Lower lobe of right lung (tissue), 2 donors: Measurements from ENCODE around the gene CMKLR1. TPM values are rescaled to one million over a fixed set of nuclear protein-coding genes. Genes with fewer than 3 reads are reported as not detected.

Experiments used
- ATAC-seq, 2 donors: fragments of 200-7000 bp; cut with Tn5 transposase; one replicate each; pipeline ENCODE4 v1.9.1; 2020 to 2022; ENCODE audit warnings: mild to moderate bottlenecking in 2 of 2, moderate library complexity in 2 of 2
- DNase-seq: peaks from one replicate; pipeline ENCODE4 v3.0.0-alpha.2; 2020
- H3K27ac ChIP-seq: fragments of 200-600 bp; one replicate; pipeline ENCODE4 v1.8.0; 2022
- H3K27me3 ChIP-seq: fragments of 200-600 bp; one replicate; pipeline ENCODE4 v1.8.0; 2022; ENCODE audit warnings: low read depth
- H3K36me3 ChIP-seq: fragments of 200-600 bp; one replicate; pipeline ENCODE4 v1.8.0; 2022; ENCODE audit warnings: mild to moderate bottlenecking
- H3K4me1 ChIP-seq: fragments of 200-600 bp; one replicate; pipeline ENCODE4 v1.8.0; 2022
- H3K4me3 ChIP-seq: fragments of 200-600 bp; one replicate; pipeline ENCODE4 v1.8.0; 2022; ENCODE audit warnings: mild to moderate bottlenecking
- H3K9me3 ChIP-seq: fragments of 200-600 bp; one replicate; pipeline ENCODE4 v1.8.0; 2022
- CTCF ChIP-seq: fragments of 200-600 bp; IDR thresholded peaks from one replicate; pipeline ENCODE4 v1.8.0; 2022; ENCODE audit warnings: antibody characterized with exemption, mild to moderate bottlenecking
- intact Hi-C: fragments of 100-400 bp; cut with DNase I; formaldehyde crosslinking; loops from one replicate; pipeline ENCODE4 v1.11.0; 2022
- total RNA-seq: library from RNA; stranded (reverse); fragmentation: NEBNext Ultra II Directional; extraction: Animal tissue kit (Norgen Biotek cat#: 25700); gene quantifications from one replicate; pipeline ENCODE4 v1.2.1, GENCODE V29; 2021
- donor health status: DM: no; HTN: yes; CAD: no; lungs with severe emphysema.

Gene CMKLR1
- total RNA-seq, 1 donor from 2014 or later, result 25.6 TPM

GRCh38 chr12:108356835-108357806, 18.0 kb upstream of the CMKLR1 start:
- Histone ChIP-seq H3K4me3 (no peak overlapping the region), H3K9me3 (no peaks in the 10 kb centered on the region), H3K27ac (no peak overlapping the region), H3K27me3 (no peaks in the 10 kb centered on the region), H3K4me1 (no peaks in the 10 kb centered on the region), H3K36me3 (no peaks in the 10 kb centered on the region)
- ATAC-seq, result no peak
- no peak for TF ChIP-seq CTCF
- intact Hi-C loops, result no loop called here
- no peak for DNase-seq

- intact Hi-C loops, result no loop called here
- DNase-seq (no peak), ATAC-seq (no peak)
- TF ChIP-seq CTCF, result no peak
- Histone ChIP-seq H3K27me3 (no peaks in the 10 kb centered on the region), H3K9me3 (no peaks in the 10 kb centered on the region), H3K4me3 (no peak overlapping the region), H3K4me1 (no peaks in the 10 kb centered on the region), H3K27ac (no peak overlapping the region), H3K36me3 (no peaks in the 10 kb centered on the region)
Observed at GRCh38 chr12:108355069-108355468, 16.0 kb upstream of the CMKLR1 start.

- ATAC-seq (no peak), DNase-seq (no peak)
- no peak overlapping the region for H3K4me3 ChIP-seq
- no peaks in the 10 kb centered on the region for H3K27me3 ChIP-seq
- no peaks in the 10 kb centered on the region for H3K36me3 ChIP-seq
- H3K27ac ChIP-seq, result no peak overlapping the region
- intact Hi-C loops, result no loop called here
- no peak for TF ChIP-seq CTCF
- no peaks in the 10 kb centered on the region for H3K4me1 ChIP-seq
- no peaks in the 10 kb centered on the region for H3K9me3 ChIP-seq
Observed at GRCh38 chr12:108352591-108352990, 13.5 kb upstream of the CMKLR1 start.

- ATAC-seq (no peak), DNase-seq (no peak)
- no peaks in the 10 kb centered on the region for H3K9me3 ChIP-seq
- no peaks in the 10 kb centered on the region for H3K4me1 ChIP-seq
- TF ChIP-seq CTCF, result no peak
- no peaks in the 10 kb centered on the region for H3K36me3 ChIP-seq
- no peak overlapping the region for H3K27ac ChIP-seq
- no peaks in the 10 kb centered on the region for H3K27me3 ChIP-seq
- intact Hi-C loops, result no loop called here
- H3K4me3 ChIP-seq, result no peak overlapping the region
Observed at GRCh38 chr12:108350511-108350910, 11.4 kb upstream of the CMKLR1 start.

- intact Hi-C loops, result no loop called here
Observed at GRCh38 chr12:108349278-108349688, 10.2 kb upstream of the CMKLR1 start.

More at GRCh38 chr12:108349278-108349688, 10.2 kb upstream of the CMKLR1 start:
- no peaks in the 10 kb centered on the region for H3K27me3 ChIP-seq
- no peaks in the 10 kb centered on the region for H3K9me3 ChIP-seq
- no peak overlapping the region for H3K27ac ChIP-seq
- no peak for TF ChIP-seq CTCF
- H3K4me1 ChIP-seq, result no peaks in the 10 kb centered on the region
- no peak for DNase-seq
- peak in 1 of 2 donors; percentile 25 for ATAC-seq
- H3K4me3 ChIP-seq, result no peak overlapping the region
- H3K36me3 ChIP-seq, result no peaks in the 10 kb centered on the region
